Lower leg skin (tissue), 3 donors: ENCODE results near the gene PRRX2.

ENCODE experiments used
- CTCF ChIP-seq, 3 donors: fragments of 450-650 bp; IDR thresholded peaks; one replicate each; pipeline ENCODE4 v1.5.1; 2016; ENCODE audit warnings: antibody characterized with exemption in 3 of 3, mild to moderate bottlenecking in 3 of 3, moderate library complexity in 2 of 3
- POLR2A ChIP-seq, 2 donors: fragments of 450-650 bp; IDR thresholded peaks; one replicate each; pipeline ENCODE4 v1.6.1; 2016 to 2017; ENCODE audit warnings: antibody characterized with exemption in 2 of 2, mild to moderate bottlenecking in 1 of 2, moderate library complexity in 1 of 2

GRCh38 chr9:129751841-129752801, 86.7 kb downstream of the PRRX2 start:
- TF ChIP-seq CTCF (IDR thresholded peaks at IDR 0.05) = no peak
- TF ChIP-seq POLR2A (IDR thresholded peaks at IDR 0.05) = no peak
